Panc1 (cell line): ENCODE measurements around the gene ARID2. TPM values are rescaled to one million over a fixed set of nuclear protein-coding genes. Genes with fewer than 3 reads are reported as not detected.

Source experiments
- ATAC-seq: fragments of 200-7000 bp; cut with Tn5 transposase; 2 replicates; pipeline ENCODE4 v1.9.1; 2020; ENCODE audit warnings: mild to moderate bottlenecking, moderate library complexity
- BruUV-seq: library from RNA; stranded (reverse); fragments of 400-500 nt; replicated peaks from 2 replicates; lab custom pipeline; 2021; lab: Mats Ljungman, UMichigan
- CTCF ChIA-PET: fragments of 300-600 bp; sonication (Branson Sonifier 250); formaldehyde crosslinking; loops from one replicate; lab custom pipeline; 2022; ENCODE audit warnings: antibody characterized with exemption; lab: Charles Lee
- POLR2A ChIA-PET: fragments of 300-600 bp; sonication (Branson Sonifier 250); formaldehyde crosslinking; loops from one replicate; lab custom pipeline; 2022; ENCODE audit warnings: antibody characterized with exemption; lab: Charles Lee
- DNase-seq: peaks from one replicate; pipeline ENCODE4 v3.0.0-alpha.2; 2010; ENCODE audit warnings: low read depth, low spot score
- H3K27ac ChIP-seq: 2 replicates; pipeline ENCODE4 v1.5.1; 2011; ENCODE audit warnings: mild to moderate bottlenecking, low read length, inconsistent platforms
- H3K27me3 ChIP-seq: fragments of 200-500 bp; sonication (Bioruptor generic); 2 replicates; pipeline ENCODE4 v1.6.0; 2014; ENCODE audit warnings: low read length, inconsistent platforms; ENCODE audit not compliant: control insufficient read depth, insufficient read depth
- H3K36me3 ChIP-seq: fragments of 200-500 bp; sonication (Bioruptor generic); 2 replicates; pipeline ENCODE4 v1.5.1; 2014; ENCODE audit warnings: inconsistent platforms, mild to moderate bottlenecking, low read length, moderate library complexity; ENCODE audit not compliant: control insufficient read depth, insufficient read depth
- H3K4me1 ChIP-seq: 2 replicates; pipeline ENCODE4 v1.5.1; 2011; ENCODE audit warnings: inconsistent platforms, mild to moderate bottlenecking, low read length, moderate library complexity; ENCODE audit not compliant: control insufficient read depth, insufficient read depth
- H3K4me3 ChIP-seq, 2 experiments: 2 replicates each; pipeline ENCODE4 v1.5.1; 2011 to 2012; ENCODE audit warnings: low read depth in 2 of 2, low read length in 2 of 2, mild to moderate bottlenecking in 2 of 2, inconsistent platforms in 1 of 2, moderate library complexity in 1 of 2
- H3K9me3 ChIP-seq: fragments of 200-500 bp; sonication (Bioruptor generic); 2 replicates; pipeline ENCODE4 v1.5.1; 2014; ENCODE audit warnings: low read depth, mild to moderate bottlenecking, inconsistent platforms, low read length, moderate library complexity; ENCODE audit not compliant: control insufficient read depth, insufficient read depth
- POLR2AphosphoS5 ChIP-seq: IDR thresholded peaks from 2 replicates; pipeline ENCODE4 v1.6.1; 2012; ENCODE audit warnings: mild to moderate bottlenecking, low read depth, low read length, moderate library complexity
- SIN3A ChIP-seq: IDR thresholded peaks from 2 replicates; pipeline ENCODE4 v1.6.1; 2012; ENCODE audit warnings: low read depth, mild to moderate bottlenecking, low read length, moderate library complexity, borderline replicate concordance; ENCODE audit not compliant: insufficient read depth
- TCF7L2 ChIP-seq: IDR thresholded peaks from 2 replicates; pipeline ENCODE4 v1.6.1; 2011; ENCODE audit warnings: mild to moderate bottlenecking, low read depth, low read length, inconsistent platforms
- in situ Hi-C: cut with HindIII; loops from 2 replicates; pipeline ENCODE4 v1.10.0; 2016; ENCODE audit warnings: low sequenced_read_pairs, low pct_unique_long_range_greater_than_20kb
- intact Hi-C: fragments of 100-400 bp; cut with micrococcal nuclease; formaldehyde crosslinking; loops from one replicate; pipeline ENCODE4 v1.10.0; 2022; ENCODE audit not compliant: unreplicated experiment
- total RNA-seq: library from RNA; stranded (reverse); gene quantifications from one replicate; pipeline ENCODE4 v1.2.1, GENCODE V29; 2021; ENCODE audit not compliant: unreplicated experiment
- TF ChIP-seq, protein P1 (sequence below), 2 experiments: IDR thresholded peaks; 2 replicates each; pipeline ENCODE4 v1.6.1; 2011 to 2012; ENCODE audit warnings: low read depth in 2 of 2, control low read depth in 1 of 2, low read length in 1 of 2, mild to moderate bottlenecking in 1 of 2, moderate library complexity in 1 of 2; ENCODE audit not compliant: insufficient read depth in 1 of 2
- TF ChIP-seq, protein P2 (sequence below): fragments of 450-650 bp; IDR thresholded peaks from 2 replicates; pipeline ENCODE4 v1.5.1; 2017; ENCODE audit warnings: mild to moderate bottlenecking

Gene ARID2
- total RNA-seq, 1 experiment from 2014 or later, result 39.5 TPM

DNA sequence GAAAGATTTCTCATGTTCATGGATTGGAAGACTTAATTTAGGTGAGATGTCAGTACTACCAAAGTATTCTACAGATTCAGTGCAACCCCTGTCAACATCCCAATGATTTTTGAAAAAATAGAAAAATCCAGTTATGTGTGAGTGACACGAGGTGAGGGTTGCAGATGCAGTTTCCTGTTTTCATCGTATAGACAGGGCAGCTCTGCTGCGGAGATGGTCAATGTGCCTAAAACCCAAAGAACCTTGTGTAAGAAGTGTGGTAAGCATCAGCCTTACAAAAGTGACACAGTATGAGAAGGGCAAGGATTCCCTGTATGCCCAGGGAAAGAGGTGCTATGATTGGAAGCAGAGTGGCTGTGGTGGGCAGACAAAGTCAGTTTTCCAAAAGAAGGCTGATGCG, 166.5 kb downstream of the ARID2 start:
- no peaks in the 10 kb centered on the region for H3K27me3 ChIP-seq
- in situ Hi-C loops, result no loop called here
- TF ChIP-seq TCF7L2 (no peak), POLR2AphosphoS5 (no peak), SIN3A (no peak)
- TF ChIP-seq, protein P1, sequence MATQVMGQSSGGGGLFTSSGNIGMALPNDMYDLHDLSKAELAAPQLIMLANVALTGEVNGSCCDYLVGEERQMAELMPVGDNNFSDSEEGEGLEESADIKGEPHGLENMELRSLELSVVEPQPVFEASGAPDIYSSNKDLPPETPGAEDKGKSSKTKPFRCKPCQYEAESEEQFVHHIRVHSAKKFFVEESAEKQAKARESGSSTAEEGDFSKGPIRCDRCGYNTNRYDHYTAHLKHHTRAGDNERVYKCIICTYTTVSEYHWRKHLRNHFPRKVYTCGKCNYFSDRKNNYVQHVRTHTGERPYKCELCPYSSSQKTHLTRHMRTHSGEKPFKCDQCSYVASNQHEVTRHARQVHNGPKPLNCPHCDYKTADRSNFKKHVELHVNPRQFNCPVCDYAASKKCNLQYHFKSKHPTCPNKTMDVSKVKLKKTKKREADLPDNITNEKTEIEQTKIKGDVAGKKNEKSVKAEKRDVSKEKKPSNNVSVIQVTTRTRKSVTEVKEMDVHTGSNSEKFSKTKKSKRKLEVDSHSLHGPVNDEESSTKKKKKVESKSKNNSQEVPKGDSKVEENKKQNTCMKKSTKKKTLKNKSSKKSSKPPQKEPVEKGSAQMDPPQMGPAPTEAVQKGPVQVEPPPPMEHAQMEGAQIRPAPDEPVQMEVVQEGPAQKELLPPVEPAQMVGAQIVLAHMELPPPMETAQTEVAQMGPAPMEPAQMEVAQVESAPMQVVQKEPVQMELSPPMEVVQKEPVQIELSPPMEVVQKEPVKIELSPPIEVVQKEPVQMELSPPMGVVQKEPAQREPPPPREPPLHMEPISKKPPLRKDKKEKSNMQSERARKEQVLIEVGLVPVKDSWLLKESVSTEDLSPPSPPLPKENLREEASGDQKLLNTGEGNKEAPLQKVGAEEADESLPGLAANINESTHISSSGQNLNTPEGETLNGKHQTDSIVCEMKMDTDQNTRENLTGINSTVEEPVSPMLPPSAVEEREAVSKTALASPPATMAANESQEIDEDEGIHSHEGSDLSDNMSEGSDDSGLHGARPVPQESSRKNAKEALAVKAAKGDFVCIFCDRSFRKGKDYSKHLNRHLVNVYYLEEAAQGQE (IDR thresholded peaks at IDR 0.05; ENCODE audit: insufficient read depth in 1 of 2, low read depth in 2 of 2, low read length in 1 of 2), result no peak
- TF ChIP-seq, protein P2, sequence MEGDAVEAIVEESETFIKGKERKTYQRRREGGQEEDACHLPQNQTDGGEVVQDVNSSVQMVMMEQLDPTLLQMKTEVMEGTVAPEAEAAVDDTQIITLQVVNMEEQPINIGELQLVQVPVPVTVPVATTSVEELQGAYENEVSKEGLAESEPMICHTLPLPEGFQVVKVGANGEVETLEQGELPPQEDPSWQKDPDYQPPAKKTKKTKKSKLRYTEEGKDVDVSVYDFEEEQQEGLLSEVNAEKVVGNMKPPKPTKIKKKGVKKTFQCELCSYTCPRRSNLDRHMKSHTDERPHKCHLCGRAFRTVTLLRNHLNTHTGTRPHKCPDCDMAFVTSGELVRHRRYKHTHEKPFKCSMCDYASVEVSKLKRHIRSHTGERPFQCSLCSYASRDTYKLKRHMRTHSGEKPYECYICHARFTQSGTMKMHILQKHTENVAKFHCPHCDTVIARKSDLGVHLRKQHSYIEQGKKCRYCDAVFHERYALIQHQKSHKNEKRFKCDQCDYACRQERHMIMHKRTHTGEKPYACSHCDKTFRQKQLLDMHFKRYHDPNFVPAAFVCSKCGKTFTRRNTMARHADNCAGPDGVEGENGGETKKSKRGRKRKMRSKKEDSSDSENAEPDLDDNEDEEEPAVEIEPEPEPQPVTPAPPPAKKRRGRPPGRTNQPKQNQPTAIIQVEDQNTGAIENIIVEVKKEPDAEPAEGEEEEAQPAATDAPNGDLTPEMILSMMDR, result no peak
- ATAC-seq (no peak), DNase-seq (no peak)
- POLR2A ChIA-PET, result no interaction called here
- BruUV-seq, result no TSS peak
- CTCF ChIA-PET, result no interaction called here
- H3K4me1 ChIP-seq, result no peaks in the 10 kb centered on the region
- no peak overlapping the region for H3K4me3 ChIP-seq
- intact Hi-C loops, result no loop called here
- H3K36me3 ChIP-seq, result peaks cover 46% of the 10 kb centered on the region
- no peaks in the 10 kb centered on the region for H3K9me3 ChIP-seq
- H3K27ac ChIP-seq, result no peak overlapping the region

DNA sequence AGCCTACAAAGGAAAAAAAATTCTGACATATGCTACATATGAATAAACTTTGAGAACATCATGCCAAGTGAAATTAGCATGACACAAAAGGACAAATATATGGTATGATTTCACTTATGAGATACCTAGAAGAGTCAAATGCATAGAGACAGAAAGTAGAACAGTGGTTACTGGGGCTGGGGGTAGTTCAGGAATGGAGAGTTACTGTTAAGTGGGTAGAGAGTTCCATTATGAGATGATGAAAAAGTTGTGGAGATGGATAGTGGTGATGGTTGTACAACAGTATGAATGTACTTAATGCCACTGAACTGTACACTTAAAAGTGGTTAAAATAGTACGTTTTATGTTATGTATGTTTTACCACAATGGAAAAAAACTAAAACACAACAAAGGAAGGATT, 168.6 kb downstream of the ARID2 start:
- in situ Hi-C loops, result no loop called here
- ATAC-seq, result no peak
- H3K4me3 ChIP-seq, result no peak overlapping the region
- no peak overlapping the region for H3K27ac ChIP-seq
- intact Hi-C loops, result no loop called here
- no peaks in the 10 kb centered on the region for H3K27me3 ChIP-seq
- BruUV-seq, result no TSS peak
- POLR2A ChIA-PET, result no interaction called here
- no peak for DNase-seq
- H3K36me3 ChIP-seq, result peaks cover 26% of the 10 kb centered on the region
- CTCF ChIA-PET, result no interaction called here
- TF ChIP-seq SIN3A, result no peak
- no peak for TF ChIP-seq TCF7L2
- TF ChIP-seq, protein P1 (IDR thresholded peaks at IDR 0.05; ENCODE audit: insufficient read depth in 1 of 2, low read depth in 2 of 2, low read length in 1 of 2), result no peak
- TF ChIP-seq POLR2AphosphoS5, result no peak
- TF ChIP-seq, protein P2, result no peak
- no peaks in the 10 kb centered on the region for H3K4me1 ChIP-seq
- H3K9me3 ChIP-seq, result no peaks in the 10 kb centered on the region
